GM18499 (cell line): ENCODE measurements around the gene SUGCT.

Source experiments
- ATAC-seq: cut with Tn5 transposase; IDR thresholded peaks from one replicate; pipeline ENCODE4 v1.9.1; 2021; ENCODE audit warnings: moderate number of reproducible peaks; ENCODE audit not compliant: insufficient read depth, unreplicated experiment

SUGCT gene

GRCh38 chr7:40437936-40438634 lies 303.3 kb downstream of the SUGCT start:
- no peak for ATAC-seq

- ATAC-seq: no peak
These were observed 304.9 kb downstream of the SUGCT start for GRCh38 chr7:40439686-40440085.

- no peak for ATAC-seq
These were observed 312.5 kb downstream of the SUGCT start for GRCh38 chr7:40447345-40447744.

GRCh38 chr7:40455485-40455884 lies 320.7 kb downstream of the SUGCT start:
- no peak for ATAC-seq

- no peak for ATAC-seq
These were observed 323.1 kb downstream of the SUGCT start for GRCh38 chr7:40457776-40458480.

GRCh38 chr7:40463446-40463845 lies 328.6 kb downstream of the SUGCT start:
- ATAC-seq: no peak

GRCh38 chr7:40468891-40469864 lies 334.4 kb downstream of the SUGCT start:
- no peak for ATAC-seq

GRCh38 chr7:40470091-40470592 lies 335.3 kb downstream of the SUGCT start:
- no peak for ATAC-seq

- ATAC-seq: no peak
These were observed 336.0 kb downstream of the SUGCT start for GRCh38 chr7:40470817-40471216.

GRCh38 chr7:40471891-40472290 lies 337.1 kb downstream of the SUGCT start:
- no peak for ATAC-seq

- ATAC-seq: peak; percentile 100
These were observed 340.2 kb downstream of the SUGCT start for GRCh38 chr7:40474790-40475680.

- ATAC-seq: no peak
These were observed 340.8 kb downstream of the SUGCT start for GRCh38 chr7:40475681-40475982.

- ATAC-seq: no peak
These were observed 342.3 kb downstream of the SUGCT start for GRCh38 chr7:40477094-40477493.

- no peak for ATAC-seq
These were observed 348.0 kb downstream of the SUGCT start for GRCh38 chr7:40482845-40483244.

GRCh38 chr7:40483630-40484029 lies 348.8 kb downstream of the SUGCT start:
- ATAC-seq: no peak

GRCh38 chr7:40489844-40490602 lies 355.2 kb downstream of the SUGCT start:
- ATAC-seq: no peak

- no peak for ATAC-seq
These were observed 355.8 kb downstream of the SUGCT start for GRCh38 chr7:40490603-40490924.

GRCh38 chr7:40492946-40493345 lies 358.1 kb downstream of the SUGCT start:
- ATAC-seq: no peak

- ATAC-seq: no peak
These were observed 358.8 kb downstream of the SUGCT start for GRCh38 chr7:40493609-40494051.
